SK-N-SH (cell line): ENCODE results near the gene TM9SF3. TPM values are rescaled to one million over a fixed set of nuclear protein-coding genes. Genes with fewer than 3 reads are reported as not detected.

Experiments used
- CTCF ChIA-PET: fragments of 300-600, 350-600 bp; formaldehyde crosslinking; extraction: SDS; loops from one replicate; lab custom pipeline; 2021; lab: Yijun Ruan, JAX
- POLR2A ChIA-PET: fragments of 350-600 bp; sonication (Branson Sonifier 250); formaldehyde crosslinking; extraction: SDS; loops from one replicate; lab custom pipeline; 2020; ENCODE audit warnings: antibody characterized with exemption, inconsistent platforms; lab: Yijun Ruan, JAX
- DNase-seq: peaks from one replicate; pipeline ENCODE4 v3.0.0; 2012
- H2AFZ ChIP-seq: fragments of 200-600 bp; sonication (generic); 2 replicates; pipeline ENCODE4 v1.8.1; 2016; ENCODE audit warnings: antibody characterized with exemption, mild to moderate bottlenecking, low read depth
- H3F3A ChIP-seq: fragments of 200-600 bp; sonication (generic); replicated peaks from 2 replicates; pipeline ENCODE3; 2016; ENCODE audit warnings: antibody characterized with exemption, mild to moderate bottlenecking; ENCODE audit not compliant: insufficient read depth
- H3K27ac ChIP-seq, 2 experiments: fragments of 200-500 bp in 1 of 2; fragments of 200-600 bp in 1 of 2; sonication (Bioruptor generic) in 1 of 2; sonication (generic), shearing (Covaris generic) in 1 of 2; 2 replicates each; pipeline versions ENCODE4 v1.5.1 to v1.6.1; 2014 to 2016; ENCODE audit warnings: low read depth in 2 of 2, inconsistent platforms in 1 of 2, low read length in 1 of 2, mild to moderate bottlenecking in 1 of 2, mixed read lengths in 1 of 2
- H3K27me3 ChIP-seq: fragments of 200-600 bp; sonication (generic), shearing (Covaris generic); 2 replicates; pipeline ENCODE4 v1.6.1; 2016; ENCODE audit warnings: mixed run types; ENCODE audit not compliant: insufficient read depth
- H3K36me3 ChIP-seq, 2 experiments: fragments of 200-500 bp in 1 of 2; fragments of 200-600 bp in 1 of 2; sonication (Bioruptor generic) in 1 of 2; sonication (generic) in 1 of 2; replicated peaks in 1 of 2; 2 replicates each; pipeline versions ENCODE3 to v1.5.1; 2014 to 2016; ENCODE audit warnings: low read length in 1 of 2, mild to moderate bottlenecking in 1 of 2; ENCODE audit not compliant: insufficient read depth in 2 of 2, control insufficient read depth in 1 of 2
- H3K4me1 ChIP-seq, 2 experiments: fragments of 200-500 bp in 1 of 2; fragments of 200-600 bp in 1 of 2; sonication (Bioruptor generic) in 1 of 2; sonication (generic), shearing (Covaris generic) in 1 of 2; 2 replicates each; pipeline versions ENCODE4 v1.5.1 to v1.6.1; 2014 to 2016; ENCODE audit warnings: low read depth in 1 of 2, low read length in 1 of 2, mixed run types in 1 of 2; ENCODE audit not compliant: insufficient read depth in 2 of 2, control insufficient read depth in 1 of 2
- H3K4me2 ChIP-seq: fragments of 200-600 bp; sonication (generic), shearing (Covaris generic); 2 replicates; pipeline ENCODE4 v1.6.1; 2017; ENCODE audit warnings: mixed run types
- H3K4me3 ChIP-seq, 2 experiments: fragments of 200-500 bp in 1 of 2; fragments of 200-600 bp in 1 of 2; sonication (Bioruptor generic) in 1 of 2; sonication (generic), shearing (Covaris generic) in 1 of 2; 2 replicates each; pipeline versions ENCODE4 v1.5.1 to v1.8.1; 2014 to 2016; ENCODE audit warnings: low read depth in 2 of 2, inconsistent platforms in 1 of 2, low read length in 1 of 2, mild to moderate bottlenecking in 1 of 2, mixed read lengths in 1 of 2, moderate library complexity in 1 of 2
- H3K79me2 ChIP-seq: fragments of 200-600 bp; sonication (generic); 2 replicates; pipeline ENCODE4 v1.8.1; 2017; ENCODE audit warnings: mild to moderate bottlenecking; ENCODE audit not compliant: insufficient read depth
- H3K9ac ChIP-seq: fragments of 200-600 bp; sonication (generic); 2 replicates; pipeline ENCODE4 v1.6.1; 2017; ENCODE audit warnings: mixed run types
- H3K9me2 ChIP-seq: fragments of 200-600 bp; sonication (generic); 2 replicates; pipeline ENCODE4 v1.6.1; 2017; ENCODE audit warnings: mixed run types
- H3K9me3 ChIP-seq: fragments of 200-600 bp; sonication (generic); 2 replicates; pipeline ENCODE4 v1.6.1; 2017; ENCODE audit warnings: mixed run types, mild to moderate bottlenecking, moderate library complexity
- H4K20me1 ChIP-seq: fragments of 200-600 bp; sonication (generic); 2 replicates; pipeline ENCODE4 v1.6.1; 2017; ENCODE audit warnings: mild to moderate bottlenecking, mixed run types; ENCODE audit not compliant: insufficient read depth
- CTCF ChIP-seq: fragments of 200-600 bp; sonication (generic); IDR thresholded peaks from 2 replicates; pipeline ENCODE4 v1.6.1; 2017; ENCODE audit warnings: antibody characterized with exemption, mild to moderate bottlenecking, moderate library complexity
- EP300 ChIP-seq, 2 experiments: IDR thresholded peaks; 2 replicates each; pipeline versions ENCODE4 v1.4.0 to v1.6.1; 2012; ENCODE audit warnings: borderline replicate concordance in 1 of 2, low read depth in 1 of 2, low read length in 1 of 2
- FOXJ3 ChIP-seq: sonication (generic); formaldehyde crosslinking; IDR thresholded peaks from 2 replicates; pipeline ENCODE4 v1.5.1; 2020; ENCODE audit warnings: mild to moderate bottlenecking, missing genetic modification reagents
- GABPA ChIP-seq: IDR thresholded peaks from 2 replicates; pipeline ENCODE4 v1.4.0; 2012; ENCODE audit warnings: low read depth, mild to moderate bottlenecking
- MXI1 ChIP-seq: IDR thresholded peaks from 2 replicates; pipeline ENCODE4 v1.6.1; 2012; ENCODE audit warnings: mild to moderate bottlenecking, low read depth, low read length, improper control_type of control experiment
- NFIC ChIP-seq: IDR thresholded peaks from 2 replicates; pipeline ENCODE4 v1.4.0; 2012; ENCODE audit warnings: borderline replicate concordance
- RAD21 ChIP-seq: IDR thresholded peaks from 2 replicates; pipeline ENCODE4 v1.6.1; 2012; ENCODE audit warnings: mild to moderate bottlenecking, low read length
- RCOR1 ChIP-seq: fragments of 150-350 bp; IDR thresholded peaks from 2 replicates; pipeline ENCODE4 v1.6.1; 2017; ENCODE audit warnings: antibody characterized with exemption, low read length
- REST ChIP-seq: IDR thresholded peaks from 2 replicates; pipeline ENCODE4 v1.6.1; 2012; ENCODE audit warnings: mild to moderate bottlenecking, low read depth, low read length, moderate library complexity
- RFX5 ChIP-seq: IDR thresholded peaks from 2 replicates; pipeline ENCODE4 v1.6.1; 2012; ENCODE audit warnings: mild to moderate bottlenecking, improper control_type of control experiment, low read length
- RXRA ChIP-seq: IDR thresholded peaks from 2 replicates; pipeline ENCODE4 v1.4.0; 2012; ENCODE audit warnings: low read depth, mild to moderate bottlenecking, borderline replicate concordance
- SIN3A ChIP-seq: IDR thresholded peaks from 2 replicates; pipeline ENCODE4 v1.6.1; 2012; ENCODE audit warnings: low read depth, mild to moderate bottlenecking, low read length, moderate library complexity, borderline replicate concordance
- TEAD4 ChIP-seq: IDR thresholded peaks from 2 replicates; pipeline ENCODE4 v1.4.0; 2012; ENCODE audit warnings: mild to moderate bottlenecking, borderline replicate concordance; ENCODE audit not compliant: insufficient read depth
- USF1 ChIP-seq: IDR thresholded peaks from 2 replicates; pipeline ENCODE4 v1.4.0; 2012; ENCODE audit warnings: low read depth, borderline replicate concordance
- USF2 ChIP-seq: fragments of 150-350 bp; IDR thresholded peaks from 2 replicates; pipeline ENCODE4 v1.6.1; 2017; ENCODE audit warnings: antibody characterized with exemption, low read length, low read depth, borderline replicate concordance
- WGBS: methylation state at CpG from one replicate; pipeline ENCODE4 v1.1.6; 2017; ENCODE audit warnings: low lambda C conversion rate; 5-methylcytosine and 5-hydroxymethylcytosine counted together
- polyA plus RNA-seq, 3 experiments: library from polyadenylated mRNA; depleted of rRNA; stranded (reverse); fragments of >200 nt; gene quantifications; 2 replicates each; pipeline ENCODE4 v1.2.3, GENCODE V29; 2012

Gene TM9SF3
- polyA plus RNA-seq, 1 of the 3 experiments (the other 2 are of a cell fraction) = 24.9 TPM

GRCh38 chr10:96600337-96600736 is 13.5 kb upstream of the TM9SF3 start:
- H3K4me3 ChIP-seq = no peak overlapping the region
- H3F3A ChIP-seq = no peaks in the 10 kb centered on the region
- whole genome bisulfite sequencing = 82% methylated on average over 4 of the region's 4 CpGs
- no peaks in the 10 kb centered on the region for H3K79me2 ChIP-seq
- TF ChIP-seq SIN3A = no peak
- TF ChIP-seq USF1 = no peak
- TF ChIP-seq REST = no peak
- no peak for TF ChIP-seq RXRA
- TF ChIP-seq GABPA = no peak
- no peak for TF ChIP-seq TEAD4
- no peak for TF ChIP-seq RCOR1
- TF ChIP-seq MXI1 = no peak
- TF ChIP-seq NFIC = no peak
- TF ChIP-seq RAD21 = no peak
- TF ChIP-seq EP300 (IDR thresholded peaks at IDR 0.05; ENCODE audit: borderline replicate concordance in 1 of 2, low read depth in 1 of 2, low read length in 1 of 2) = no peak
- TF ChIP-seq RFX5 = no peak
- TF ChIP-seq CTCF = no peak
- no peak for TF ChIP-seq USF2
- no peak for TF ChIP-seq FOXJ3 (CRISPR knock-in tag)
- H3K4me2 ChIP-seq = no peak overlapping the region
- no peak for DNase-seq
- H3K27me3 ChIP-seq = peaks cover 8% of the 10 kb centered on the region; the same call in 1 of the 2 replicates
- no peaks in the 10 kb centered on the region for H4K20me1 ChIP-seq
- H3K27ac ChIP-seq = no peak overlapping the region
- H3K9ac ChIP-seq = no peak overlapping the region
- no peaks in the 10 kb centered on the region for H3K4me1 ChIP-seq
- no peaks in the 10 kb centered on the region for H3K9me3 ChIP-seq
- no peaks in the 10 kb centered on the region for H3K36me3 ChIP-seq
- H3K9me2 ChIP-seq = no peaks in the 10 kb centered on the region
- CTCF ChIA-PET = interaction anchor here (1.8 kb wide), 1 partner anchor 40 kb away, joined by 7 read pairs; no protein-coding TSS in a partner anchor
- H2AFZ ChIP-seq = no peak overlapping the region
- POLR2A ChIA-PET = no interaction called here
